Kidney glomerular epithelial cell (primary cell): ENCODE measurements around the gene MYH11.
"Not testable (repeated sequence)": the region's sequence is repeated elsewhere in the genome, so short reads cannot be mapped to it uniquely, and the experiment has no call there.

Experiments used
- DNase-seq: peaks from one replicate; lab custom pipeline; 2025; lab: John Stamatoyannopoulos, UW

The MYH11 gene

GRCh38 chr16:15749985-15750384 lies 106.8 kb downstream of the MYH11 start:
- no peak for DNase-seq

DNA sequence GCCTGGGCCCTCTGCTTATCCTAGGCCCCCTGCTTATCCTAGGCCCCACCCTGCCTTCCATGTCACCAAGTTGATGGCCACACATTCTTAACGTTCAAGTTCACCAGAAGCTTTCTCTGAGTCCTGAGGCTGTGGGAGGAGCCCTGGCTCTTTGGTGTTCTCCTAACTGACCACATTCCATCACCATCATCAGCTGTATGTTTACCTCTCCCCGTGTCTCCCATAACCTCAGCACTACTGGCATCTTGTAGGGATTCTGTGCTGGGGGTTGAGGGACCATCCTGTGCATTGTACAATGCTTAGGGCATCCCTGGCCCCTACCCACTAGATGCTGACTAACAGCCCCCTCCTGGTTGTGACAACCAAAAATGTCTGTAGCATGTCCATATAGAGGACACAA lies 107.5 kb downstream of the MYH11 start:
- DNase-seq, result no peak

GRCh38 chr16:15748654-15749053 lies 108.2 kb downstream of the MYH11 start:
- DNase-seq, result no peak

DNA sequence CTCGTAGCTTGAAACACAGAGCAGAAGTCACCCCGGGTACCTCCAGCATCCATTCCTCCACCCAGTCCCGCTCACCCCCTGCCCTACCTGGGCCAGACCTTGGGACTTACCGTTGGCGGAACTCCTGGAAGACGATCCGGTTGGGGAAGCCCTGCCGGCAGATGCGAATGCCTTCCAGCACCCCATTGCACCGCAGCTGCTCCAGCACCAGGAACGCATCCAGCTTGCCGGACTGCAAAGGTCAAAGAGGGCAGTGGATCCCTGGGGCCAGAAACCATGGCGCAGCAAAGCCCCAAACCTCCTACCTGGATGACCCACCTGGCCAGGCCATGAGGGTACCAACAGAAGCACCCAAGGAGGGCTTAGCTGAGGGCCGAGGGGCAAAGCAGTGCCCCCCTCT lies 108.9 kb downstream of the MYH11 start:
- DNase-seq, result no peak

DNA sequence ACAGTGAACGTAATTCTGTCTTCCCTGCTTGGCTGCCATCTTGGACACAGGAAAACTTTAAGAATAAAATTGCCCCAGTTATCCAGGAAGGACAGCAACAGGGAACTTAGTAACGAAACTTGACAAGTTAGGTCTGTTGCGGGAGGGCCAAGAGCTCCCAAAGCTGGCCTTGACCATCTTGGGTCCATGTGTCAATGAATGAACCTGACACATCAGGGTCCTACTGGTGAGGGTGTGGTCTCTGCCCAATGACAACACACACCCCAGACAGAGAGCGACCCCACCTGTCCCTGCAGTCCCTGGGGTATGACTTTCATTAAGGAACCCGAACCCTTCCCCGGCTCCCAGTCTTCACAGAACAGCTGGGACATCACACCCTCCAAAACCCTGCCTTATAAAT lies 110.5 kb downstream of the MYH11 start:
- no peak for DNase-seq

DNA sequence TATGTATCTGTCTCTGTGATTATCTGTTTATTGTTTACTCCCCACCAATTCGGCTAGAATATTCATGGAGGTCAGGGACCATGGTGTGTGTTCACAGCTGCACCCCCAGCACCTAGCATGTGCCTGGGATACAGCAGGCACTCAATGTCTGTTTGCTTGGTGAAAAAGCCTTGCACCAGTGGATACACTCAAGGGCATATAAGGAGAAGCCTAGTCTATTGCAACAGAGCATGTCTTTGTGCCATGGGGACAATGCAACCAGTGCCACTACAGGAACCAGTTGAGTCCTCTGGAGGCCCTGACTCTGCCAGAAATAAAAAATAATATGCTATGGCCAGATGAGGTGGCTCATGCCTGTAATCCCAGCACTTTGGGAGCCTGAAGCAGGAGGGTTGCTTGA lies 113.2 kb downstream of the MYH11 start:
- no peak for DNase-seq

GRCh38 chr16:15742716-15743115 lies 114.1 kb downstream of the MYH11 start:
- DNase-seq, result no peak

DNA sequence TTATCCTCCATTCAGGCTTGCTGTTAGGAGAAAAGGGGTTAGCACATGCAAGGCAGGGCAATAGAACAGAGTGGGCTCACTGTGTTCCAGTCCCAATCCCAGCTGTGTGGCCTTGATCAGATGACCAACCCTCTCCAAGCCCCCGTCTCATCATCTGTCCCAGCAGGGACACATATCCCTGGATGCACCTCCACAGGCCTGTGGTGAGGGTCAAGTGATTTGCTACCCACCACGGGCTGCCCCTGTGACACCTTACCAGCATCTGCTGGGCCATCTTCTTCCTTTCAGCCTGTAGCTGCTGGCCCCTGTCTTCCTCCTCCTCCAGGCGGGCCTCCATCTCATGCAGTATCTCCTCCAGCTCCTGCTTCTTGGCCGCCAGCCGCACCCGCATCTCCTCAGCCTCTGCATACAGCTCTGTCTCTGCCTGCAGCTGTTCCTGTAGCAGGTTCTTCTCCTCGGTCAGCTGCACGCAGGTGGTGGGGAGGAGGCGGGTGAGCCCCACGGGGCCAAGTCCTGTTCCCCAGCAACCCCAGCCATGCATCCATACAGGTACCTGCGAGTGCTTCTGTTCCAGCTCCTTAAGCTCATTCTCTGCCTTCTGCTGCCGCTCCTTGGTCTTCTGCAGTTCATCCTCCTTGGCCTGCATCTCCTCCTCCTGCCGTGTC lies 115.5 kb downstream of the MYH11 start:
- DNase-seq, result no peak

- DNase-seq, result no peak
Observed at GRCh38 chr16:15739950-15740349, 116.9 kb downstream of the MYH11 start.

DNA sequence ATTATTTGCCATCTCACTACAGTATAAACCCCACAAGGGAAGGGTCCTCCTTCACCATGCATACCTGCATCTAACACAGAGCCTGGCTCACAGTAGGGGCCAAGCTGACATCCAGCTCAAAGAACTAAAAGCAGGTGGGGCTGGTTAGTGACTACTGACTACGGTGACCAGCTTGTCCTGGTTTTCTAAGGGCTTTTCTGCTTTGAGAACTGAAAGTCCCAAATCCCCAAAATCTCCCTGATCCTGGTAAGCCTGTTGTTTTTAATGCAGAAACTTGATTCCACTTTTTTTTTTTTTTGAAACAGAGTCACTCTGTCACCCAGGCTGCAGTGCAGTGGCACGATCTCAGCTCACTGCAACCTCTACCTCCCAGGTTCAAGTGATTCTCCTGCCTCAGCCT lies 117.4 kb downstream of the MYH11 start:
- no peak for DNase-seq

GRCh38 chr16:15737140-15737644 lies 119.6 kb downstream of the MYH11 start:
- no peak for DNase-seq

- DNase-seq, result no peak
Observed at GRCh38 chr16:15736529-15736928, 120.3 kb downstream of the MYH11 start.

- DNase-seq, result no peak
Observed at GRCh38 chr16:15735610-15736009, 121.2 kb downstream of the MYH11 start.

DNA sequence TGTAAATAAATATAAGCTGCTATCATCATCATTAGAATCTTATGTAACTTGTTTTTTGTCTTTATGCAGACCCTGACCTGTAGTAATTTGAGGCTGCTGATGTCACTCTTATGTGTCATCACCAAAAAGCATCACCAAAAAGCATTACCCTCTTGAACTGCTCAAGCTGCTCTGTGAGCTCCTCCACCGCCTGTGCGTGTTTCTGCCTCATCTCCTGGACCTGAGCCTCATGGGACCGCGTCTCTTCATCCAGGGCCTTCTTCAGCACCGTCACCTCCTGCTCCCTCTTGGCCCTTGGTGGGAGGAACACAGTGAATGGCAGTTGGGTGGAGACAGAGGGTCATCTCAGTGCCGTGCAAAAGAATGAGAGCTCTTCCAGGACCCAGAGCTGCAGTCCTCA lies 124.4 kb downstream of the MYH11 start:
- no peak for DNase-seq

- no peak for DNase-seq
Observed at GRCh38 chr16:15729152-15729551, 127.7 kb downstream of the MYH11 start.

DNA sequence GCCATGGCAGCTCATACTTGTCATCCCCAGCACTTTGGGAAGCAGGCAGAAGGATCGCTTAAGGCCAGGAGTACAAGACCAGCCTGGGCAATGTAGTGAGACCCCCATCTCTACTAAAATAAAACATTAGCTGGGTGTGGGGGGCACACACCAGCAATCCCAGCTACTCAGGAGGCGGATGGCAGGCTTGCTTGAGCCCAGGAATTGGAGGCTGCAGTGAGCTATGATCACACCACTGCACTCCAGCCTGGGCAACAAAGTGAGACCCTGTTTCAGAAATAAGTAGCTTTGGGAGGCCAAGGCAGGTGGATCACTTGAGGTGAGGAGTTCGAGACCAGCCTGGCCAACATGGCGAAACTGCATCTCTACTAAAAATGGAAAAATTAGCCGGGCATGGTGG lies 129.1 kb downstream of the MYH11 start:
- not testable (repeated sequence) for DNase-seq

DNA sequence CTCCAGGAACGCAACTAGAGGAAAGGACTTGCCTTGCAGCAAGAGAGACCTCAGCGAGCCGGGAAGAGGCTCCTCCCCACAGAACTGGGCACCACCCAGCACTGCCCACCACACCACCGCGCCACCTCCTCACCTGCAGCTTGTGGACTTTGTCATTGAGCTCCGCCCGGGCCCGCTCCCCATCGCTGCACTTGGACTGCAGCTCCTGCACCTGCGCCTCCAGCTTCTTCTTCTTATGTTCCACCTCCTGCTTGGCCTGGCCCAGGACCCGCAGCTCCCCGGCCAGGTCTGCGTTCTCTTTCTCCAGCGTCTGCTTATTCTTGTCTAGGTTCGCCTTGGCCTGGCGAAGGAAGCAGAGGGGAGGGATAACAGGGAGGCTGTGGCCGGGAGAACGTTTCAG lies 130.1 kb downstream of the MYH11 start:
- DNase-seq, result no peak

- no peak for DNase-seq
Observed at GRCh38 chr16:15725641-15726240, 131.1 kb downstream of the MYH11 start.

DNA sequence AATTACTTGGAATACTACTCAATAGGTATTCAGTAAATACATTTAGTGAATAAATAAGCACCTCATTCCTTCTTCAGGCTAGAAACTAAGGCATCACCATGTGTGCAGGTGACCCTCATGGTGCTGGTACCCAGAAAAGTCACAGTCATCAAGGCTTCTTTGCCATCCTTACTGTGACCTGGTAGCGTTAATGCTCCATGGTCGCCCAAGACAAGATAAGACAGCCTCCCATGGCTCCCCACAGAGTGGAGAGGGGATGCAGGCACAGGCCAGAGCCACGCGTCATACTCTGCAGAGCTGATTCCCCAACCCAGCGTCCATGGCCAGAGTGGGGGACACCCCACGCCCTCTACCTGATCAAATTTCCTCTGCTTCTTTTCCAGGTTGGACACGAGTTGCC lies 133.0 kb downstream of the MYH11 start:
- DNase-seq, result no peak

DNA sequence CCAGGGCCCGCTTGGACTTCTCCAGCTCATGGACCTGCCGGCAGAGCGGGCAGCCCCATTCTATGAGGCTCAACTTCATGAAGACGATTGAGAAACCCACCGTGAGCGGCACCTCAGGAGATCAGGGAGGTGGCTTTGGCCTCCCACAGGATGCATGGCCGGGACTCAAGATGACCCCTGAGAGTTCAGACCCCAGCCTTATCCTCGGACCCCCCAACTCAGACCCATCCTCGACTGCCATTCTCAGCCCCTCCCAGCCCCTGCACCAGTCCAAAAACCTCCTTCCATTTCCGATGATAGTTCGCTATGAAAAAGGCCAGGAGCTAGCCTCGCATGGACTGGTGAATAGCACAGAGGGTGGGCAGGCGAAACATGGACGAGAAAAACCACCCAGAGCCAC lies 135.8 kb downstream of the MYH11 start:
- DNase-seq, result no peak

DNA sequence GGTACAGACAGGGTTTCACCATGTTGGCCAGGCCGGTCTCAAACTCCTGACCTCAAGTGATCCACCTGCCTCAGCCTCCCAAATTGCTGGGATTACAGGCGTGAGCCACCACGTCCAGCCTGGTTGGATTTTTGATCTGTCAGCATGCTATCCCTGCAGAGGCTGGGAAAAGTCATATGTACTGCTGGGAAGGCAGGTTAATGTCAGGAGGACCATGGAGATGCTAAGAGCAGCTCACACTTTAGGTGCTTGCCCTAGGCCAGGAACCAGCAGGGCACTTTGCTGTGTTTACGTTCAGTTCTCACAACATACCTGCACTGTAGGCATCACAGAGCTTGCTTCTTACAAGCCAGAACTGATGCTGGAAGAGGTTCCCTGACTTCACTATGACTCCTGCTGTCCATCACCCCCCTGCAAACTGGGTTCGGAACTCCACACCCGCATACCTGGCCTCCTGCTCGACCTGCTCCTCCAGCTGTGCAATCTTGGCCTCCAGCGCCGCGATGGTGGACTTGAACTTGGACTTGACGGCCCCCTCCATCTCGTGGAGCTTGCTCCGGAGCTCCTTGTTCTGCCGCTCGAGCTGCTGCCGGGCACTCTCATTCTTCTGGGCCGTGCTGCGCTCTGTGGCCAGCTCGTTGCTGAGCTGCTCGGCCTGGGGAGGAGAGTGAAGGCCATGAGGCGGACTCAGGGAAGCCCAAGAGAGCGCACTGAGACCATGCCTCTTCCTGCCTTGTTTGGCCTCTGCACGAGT lies 140.0 kb downstream of the MYH11 start:
- no peak for DNase-seq

DNA sequence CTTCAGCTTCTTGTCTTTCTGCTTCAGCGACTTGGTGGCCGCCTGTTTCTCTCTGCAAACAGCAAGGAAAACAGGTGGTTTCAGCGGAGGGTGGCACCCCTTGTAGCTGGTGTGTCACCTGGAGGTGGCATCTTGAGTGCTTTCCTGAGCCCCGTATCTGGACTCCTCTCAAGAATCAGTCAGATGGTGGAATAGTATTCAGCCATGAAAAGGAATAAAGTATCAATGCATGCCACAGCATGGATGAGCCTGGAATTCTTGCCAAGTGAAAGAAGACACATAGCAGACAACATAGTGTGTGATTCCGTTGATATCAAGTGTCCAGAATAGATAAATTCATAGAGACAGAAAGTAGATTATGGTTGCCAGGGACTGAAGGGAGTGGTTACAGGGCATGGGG lies 141.6 kb downstream of the MYH11 start:
- no peak for DNase-seq
